DOHH2 (cell line): ENCODE measurements around the gene PCBD1.

ENCODE experiments used
- H3F3A ChIP-seq: fragments of 200-600 bp; sonication (generic), shearing (Covaris generic); 2 replicates; pipeline ENCODE4 v1.6.0; 2016; ENCODE audit warnings: antibody characterized with exemption, mild to moderate bottlenecking; ENCODE audit not compliant: control insufficient read depth, insufficient read depth
- H3K27ac ChIP-seq: fragments of 200-600 bp; sonication (generic); 2 replicates; pipeline ENCODE4 v1.5.1; 2014; ENCODE audit warnings: low read depth, mild to moderate bottlenecking, low read length, moderate library complexity
- H3K27me3 ChIP-seq: fragments of 200-600 bp; sonication (generic); 2 replicates; pipeline ENCODE4 v1.6.1; 2014; ENCODE audit warnings: mild to moderate bottlenecking, low read length, mixed read lengths; ENCODE audit not compliant: control insufficient read depth
- H3K36me3 ChIP-seq: fragments of 200-600 bp; sonication (generic); 2 replicates; pipeline ENCODE4 v1.6.1; 2014; ENCODE audit warnings: mild to moderate bottlenecking, low read length, moderate library complexity, mixed read lengths; ENCODE audit not compliant: control insufficient read depth
- H3K4me1 ChIP-seq: fragments of 200-600 bp; sonication (generic); 2 replicates; pipeline ENCODE4 v1.6.1; 2014; ENCODE audit warnings: mild to moderate bottlenecking, low read length, mixed read lengths; ENCODE audit not compliant: control insufficient read depth
- H3K4me2 ChIP-seq: fragments of 200-600 bp; sonication (generic); 2 replicates; pipeline ENCODE4 v1.6.0; 2014; ENCODE audit warnings: mild to moderate bottlenecking, low read length, moderate library complexity
- H3K4me3 ChIP-seq: fragments of 200-600 bp; sonication (generic); 2 replicates; pipeline ENCODE4 v1.5.1; 2014; ENCODE audit warnings: mild to moderate bottlenecking, low read length, mixed read lengths
- H3K79me2 ChIP-seq: fragments of 200-600 bp; sonication (generic); 2 replicates; pipeline ENCODE4 v1.6.1; 2014; ENCODE audit warnings: mild to moderate bottlenecking, low read length, mixed read lengths; ENCODE audit not compliant: control insufficient read depth
- H3K9me2 ChIP-seq: fragments of 200-600 bp; sonication (generic); replicated peaks from 2 replicates; pipeline ENCODE4 v1.6.1; 2014; ENCODE audit warnings: mild to moderate bottlenecking, low read length, mixed read lengths; ENCODE audit not compliant: control insufficient read depth
- H3K9me3 ChIP-seq: fragments of 200-600 bp; sonication (generic); 2 replicates; pipeline ENCODE4 v1.6.1; 2014; ENCODE audit warnings: antibody characterized with exemption, low read length, mixed read lengths; ENCODE audit not compliant: control insufficient read depth, insufficient read depth
- H4K20me1 ChIP-seq: fragments of 200-600 bp; sonication (generic); 2 replicates; pipeline ENCODE4 v1.6.0; 2014; ENCODE audit warnings: low read depth, mild to moderate bottlenecking, antibody characterized with exemption, low read length, moderate library complexity; ENCODE audit not compliant: control insufficient read depth, insufficient read depth
- CTCF ChIP-seq: fragments of 200-600 bp; sonication (generic); IDR thresholded peaks from one replicate; pipeline ENCODE4 v1.5.1; 2014; ENCODE audit warnings: antibody characterized with exemption, mild to moderate bottlenecking, low read depth, low read length; ENCODE audit not compliant: poor library complexity, severe bottlenecking
- EZH2phosphoT487 ChIP-seq: fragments of 200-600 bp; sonication (generic); IDR thresholded peaks from 2 replicates; pipeline ENCODE4 v1.6.1; 2017; ENCODE audit warnings: borderline replicate concordance, mild to moderate bottlenecking, antibody characterized with exemption, low read length, moderate library complexity, mixed read lengths

Gene PCBD1

GRCh38 chr10:70843333-70843732, 45.0 kb downstream of the PCBD1 start:
- Histone ChIP-seq H3K79me2 (no peaks in the 10 kb centered on the region), H3K4me1 (no peaks in the 10 kb centered on the region), H3K4me3 (no peak overlapping the region), H3F3A (no peaks in the 10 kb centered on the region), H3K27me3 (no peaks in the 10 kb centered on the region), H3K9me3 (no peaks in the 10 kb centered on the region), H3K9me2 (no peaks in the 10 kb centered on the region), H4K20me1 (no peaks in the 10 kb centered on the region), H3K36me3 (no peaks in the 10 kb centered on the region), H3K27ac (no peak overlapping the region), H3K4me2 (no peak overlapping the region)
- TF ChIP-seq CTCF = no peak
- no peak for TF ChIP-seq EZH2phosphoT487

GRCh38 chr10:70840836-70841235, 47.5 kb downstream of the PCBD1 start:
- no peaks in the 10 kb centered on the region for H3K79me2 ChIP-seq
- H3K27ac ChIP-seq = no peak overlapping the region
- H3K4me3 ChIP-seq = no peak overlapping the region
- no peaks in the 10 kb centered on the region for H3K36me3 ChIP-seq
- H3K9me3 ChIP-seq = no peaks in the 10 kb centered on the region
- H3K4me1 ChIP-seq = no peaks in the 10 kb centered on the region
- H3K9me2 ChIP-seq = no peaks in the 10 kb centered on the region
- no peak for TF ChIP-seq CTCF
- no peak for TF ChIP-seq EZH2phosphoT487
- no peaks in the 10 kb centered on the region for H4K20me1 ChIP-seq
- no peaks in the 10 kb centered on the region for H3K27me3 ChIP-seq
- no peaks in the 10 kb centered on the region for H3F3A ChIP-seq
- H3K4me2 ChIP-seq = no peak overlapping the region

- no peaks in the 10 kb centered on the region for H4K20me1 ChIP-seq
- no peaks in the 10 kb centered on the region for H3F3A ChIP-seq
- H3K79me2 ChIP-seq = no peaks in the 10 kb centered on the region
- no peaks in the 10 kb centered on the region for H3K9me3 ChIP-seq
- H3K27ac ChIP-seq = no peak overlapping the region
- H3K4me3 ChIP-seq = no peak overlapping the region
- H3K36me3 ChIP-seq = no peaks in the 10 kb centered on the region
- H3K27me3 ChIP-seq = no peaks in the 10 kb centered on the region
- no peaks in the 10 kb centered on the region for H3K9me2 ChIP-seq
- no peaks in the 10 kb centered on the region for H3K4me1 ChIP-seq
- H3K4me2 ChIP-seq = no peak overlapping the region
- TF ChIP-seq CTCF = no peak
- TF ChIP-seq EZH2phosphoT487 = no peak
These were observed 50.0 kb downstream of the PCBD1 start for GRCh38 chr10:70838270-70838805.
